ENCODE measurements around the gene RNF13. TPM values are rescaled to one million over a fixed set of nuclear protein-coding genes. Genes with fewer than 3 reads are reported as not detected.
"Not testable (repeated sequence)": the region's sequence is repeated elsewhere in the genome, so short reads cannot be mapped to it uniquely, and the experiment has no call there.

Gene RNF13
- total RNA-seq, 2 donors from 2014 or later, result 51.9 to 84.0 TPM

- Histone ChIP-seq H3K4me3 (no peak overlapping the region), H3K27me3 (replicated peaks; ENCODE audit: insufficient read depth) (no peaks in the 10 kb centered on the region), H3K4me1 (ENCODE audit: control insufficient read depth in 1 of 2, low read depth in 2 of 2) (peaks cover 16 to 50% of the 10 kb centered on the region in 2 donors), H3K27ac (peak overlapping the region; percentile 72), H3K9me3 (no peaks in the 10 kb centered on the region), H3K36me3 (no peaks in the 10 kb centered on the region)
- DNase-seq (ENCODE audit: low spot score) (no peak), ATAC-seq (ENCODE audit: insufficient number of reproducible peaks, low FRiP score, low read depth) (no peak)
- no peak for TF ChIP-seq CTCF (IDR thresholded peaks at IDR 0.05)
Observed at GRCh38 chr3:149975919-149976318, 162.9 kb downstream of the RNF13 start.

GRCh38 chr3:149977386-149977785 is 164.4 kb downstream of the RNF13 start:
- no peak for TF ChIP-seq CTCF (IDR thresholded peaks at IDR 0.05)
- Histone ChIP-seq H3K36me3 (no peaks in the 10 kb centered on the region), H3K27me3 (replicated peaks; ENCODE audit: insufficient read depth) (no peaks in the 10 kb centered on the region), H3K27ac (peak overlapping the region; percentile 72), H3K9me3 (no peaks in the 10 kb centered on the region), H3K4me1 (ENCODE audit: control insufficient read depth in 1 of 2, low read depth in 2 of 2) (peaks cover 16 to 44% of the 10 kb centered on the region in 2 donors), H3K4me3 (peak overlapping the region; percentile 43)
- no peak for ATAC-seq (ENCODE audit: insufficient number of reproducible peaks, low FRiP score, low read depth)
- no peak for DNase-seq (ENCODE audit: low spot score)

- DNase-seq (ENCODE audit: low spot score); H3K27me3 ChIP-seq (replicated peaks; ENCODE audit: insufficient read depth); H3K27ac ChIP-seq; H3K9me3 ChIP-seq; H3K4me3 ChIP-seq; H3K36me3 ChIP-seq; ATAC-seq (ENCODE audit: insufficient number of reproducible peaks, low FRiP score, low read depth): not testable (repeated sequence)
- H3K4me1 ChIP-seq (ENCODE audit: control insufficient read depth in 1 of 2, low read depth in 2 of 2), result peaks cover 6 to 17% of the 10 kb centered on the region in 2 donors
Observed at GRCh38 chr3:149981979-149982378, 169.0 kb downstream of the RNF13 start.

GRCh38 chr3:149983053-149983452 is 170.0 kb downstream of the RNF13 start:
- not testable (repeated sequence) for H3K4me3 ChIP-seq; H3K9me3 ChIP-seq; DNase-seq (ENCODE audit: low spot score); H3K27ac ChIP-seq; H3K4me1 ChIP-seq (ENCODE audit: control insufficient read depth in 1 of 2, low read depth in 2 of 2); ATAC-seq (ENCODE audit: insufficient number of reproducible peaks, low FRiP score, low read depth); H3K36me3 ChIP-seq; H3K27me3 ChIP-seq (replicated peaks; ENCODE audit: insufficient read depth)

- ATAC-seq (ENCODE audit: insufficient number of reproducible peaks, low FRiP score, low read depth) (no peak), DNase-seq (ENCODE audit: low spot score) (no peak)
- no peak for TF ChIP-seq CTCF (IDR thresholded peaks at IDR 0.05)
- Histone ChIP-seq H3K4me3 (no peak overlapping the region), H3K9me3 (no peaks in the 10 kb centered on the region), H3K27ac (no peak overlapping the region), H3K4me1 (ENCODE audit: control insufficient read depth in 1 of 2, low read depth in 2 of 2) (peaks cover 0 to under 1% of the 10 kb centered on the region in 2 donors), H3K27me3 (replicated peaks; ENCODE audit: insufficient read depth) (no peaks in the 10 kb centered on the region), H3K36me3 (no peaks in the 10 kb centered on the region)
Observed at GRCh38 chr3:149983628-149984027, 170.6 kb downstream of the RNF13 start.

- H3K4me3 ChIP-seq, result no peak overlapping the region
- H3K4me1 ChIP-seq (ENCODE audit: control insufficient read depth in 1 of 2, low read depth in 2 of 2), result peaks cover 14 to 29% of the 10 kb centered on the region in 2 donors
- no peak for TF ChIP-seq CTCF (IDR thresholded peaks at IDR 0.05)
- DNase-seq (ENCODE audit: low spot score) (no peak), ATAC-seq (ENCODE audit: insufficient number of reproducible peaks, low FRiP score, low read depth) (no peak)
- no peaks in the 10 kb centered on the region for H3K36me3 ChIP-seq
- peak overlapping the region in 1 of 2 donors; percentile 44 for H3K27ac ChIP-seq
- no peaks in the 10 kb centered on the region for H3K27me3 ChIP-seq (replicated peaks; ENCODE audit: insufficient read depth)
- peaks cover 2% of the 10 kb centered on the region for H3K9me3 ChIP-seq
Observed at GRCh38 chr3:149989307-149989706, 176.3 kb downstream of the RNF13 start.
